Stimulated activated CD4-positive, alpha-beta T cell treated with anti-CD3 and anti-CD28 coated beads, Interleukin-4, amount 100 ng/mL, for 48 hours (primary cell): ENCODE data around the gene TPH2.
A peak's percentile ranks its signal among the peaks of the same experiment; 100 is the strongest.

ENCODE experiments used
- DNase-seq, 2 donors: peaks; one replicate each; pipeline ENCODE4 v3.0.0-alpha.2; 2020; ENCODE audit warnings: low read depth in 2 of 2

TPH2 gene

GRCh38 chr12:71938728-71939385, at the start of gene TPH2:
TSS of gene TPH2 (plus strand) at chr12:71938845. CDS start at chr12:71938987, 142 bp downstream.
- DNase-seq: peak; percentile 37 to 53

GRCh38 chr12:71890475-71890874, 48.2 kb upstream of the TPH2 start:
- no peak for DNase-seq

GRCh38 chr12:71892059-71892458, 46.6 kb upstream of the TPH2 start:
- DNase-seq: no peak

- no peak for DNase-seq
Measured at GRCh38 chr12:71896205-71896882, 42.3 kb upstream of the TPH2 start.

- DNase-seq: no peak
Measured at GRCh38 chr12:71900091-71900490, 38.6 kb upstream of the TPH2 start.

- DNase-seq: no peak
Measured at GRCh38 chr12:71904629-71905028, 34.0 kb upstream of the TPH2 start.

- DNase-seq: no peak
Measured at GRCh38 chr12:71935594-71935993, 3.1 kb upstream of the TPH2 start.

GRCh38 chr12:71940068-71940467, 1.4 kb downstream of the TPH2 start:
- no peak for DNase-seq

GRCh38 chr12:71941174-71941573, 2.5 kb downstream of the TPH2 start:
- no peak for DNase-seq

GRCh38 chr12:71942259-71942658, 3.6 kb downstream of the TPH2 start:
- no peak for DNase-seq

GRCh38 chr12:71942703-71943102, 4.1 kb downstream of the TPH2 start:
- DNase-seq: no peak

- no peak for DNase-seq
Measured at GRCh38 chr12:71945121-71945520, 6.5 kb downstream of the TPH2 start.

- no peak for DNase-seq
Measured at GRCh38 chr12:71945883-71946282, 7.2 kb downstream of the TPH2 start.

GRCh38 chr12:71947645-71948105, 9.0 kb downstream of the TPH2 start:
- no peak for DNase-seq

GRCh38 chr12:71948390-71948789, 9.7 kb downstream of the TPH2 start:
- DNase-seq: no peak

GRCh38 chr12:71949646-71950045, 11.0 kb downstream of the TPH2 start:
- no peak for DNase-seq

GRCh38 chr12:71950404-71950803, 11.8 kb downstream of the TPH2 start:
- DNase-seq: no peak

GRCh38 chr12:71950819-71951218, 12.2 kb downstream of the TPH2 start:
- no peak for DNase-seq

GRCh38 chr12:71954083-71954778, 15.6 kb downstream of the TPH2 start:
- no peak for DNase-seq

- no peak for DNase-seq
Measured at GRCh38 chr12:71954861-71955260, 16.2 kb downstream of the TPH2 start.

- DNase-seq: no peak
Measured at GRCh38 chr12:71955970-71956369, 17.3 kb downstream of the TPH2 start.

GRCh38 chr12:71958056-71958455, 19.4 kb downstream of the TPH2 start:
- DNase-seq: no peak

GRCh38 chr12:71958457-71958856, 19.8 kb downstream of the TPH2 start:
- DNase-seq: no peak
